Activated CD4-positive, alpha-beta T cell treated with anti-CD3 and anti-CD28 coated beads for 48 hours (primary cell): ENCODE measurements around the gene PLAGL2.
A peak's percentile ranks its signal among the peaks of the same experiment; 100 is the strongest.

Experiments
- DNase-seq: peaks from one replicate; pipeline ENCODE4 v3.0.0-alpha.2; 2020

PLAGL2 gene

DNA sequence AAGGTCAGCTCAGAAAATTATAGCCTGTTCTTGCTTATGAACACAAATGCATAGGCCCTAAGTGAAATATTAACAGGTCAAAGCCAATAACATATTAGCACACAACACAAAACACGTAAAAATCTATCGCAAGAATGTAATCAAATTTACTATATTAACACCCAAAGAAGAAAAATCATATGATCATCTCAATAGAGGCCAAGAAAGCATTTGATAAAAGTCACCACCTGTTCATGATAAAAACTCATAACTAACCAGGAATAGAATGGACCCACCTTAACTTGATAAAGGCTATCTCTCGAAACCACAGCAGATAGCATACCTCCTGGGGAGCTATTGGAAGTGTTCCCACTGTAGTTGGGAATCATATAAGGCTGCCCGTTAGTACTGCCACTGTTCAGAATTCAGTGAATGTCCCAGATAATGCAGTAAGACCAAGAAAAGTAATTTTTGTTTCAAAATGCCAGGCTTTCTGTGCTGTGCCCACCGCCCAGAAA lies 21.8 kb upstream of the PLAGL2 start:
- DNase-seq: no peak

DNA sequence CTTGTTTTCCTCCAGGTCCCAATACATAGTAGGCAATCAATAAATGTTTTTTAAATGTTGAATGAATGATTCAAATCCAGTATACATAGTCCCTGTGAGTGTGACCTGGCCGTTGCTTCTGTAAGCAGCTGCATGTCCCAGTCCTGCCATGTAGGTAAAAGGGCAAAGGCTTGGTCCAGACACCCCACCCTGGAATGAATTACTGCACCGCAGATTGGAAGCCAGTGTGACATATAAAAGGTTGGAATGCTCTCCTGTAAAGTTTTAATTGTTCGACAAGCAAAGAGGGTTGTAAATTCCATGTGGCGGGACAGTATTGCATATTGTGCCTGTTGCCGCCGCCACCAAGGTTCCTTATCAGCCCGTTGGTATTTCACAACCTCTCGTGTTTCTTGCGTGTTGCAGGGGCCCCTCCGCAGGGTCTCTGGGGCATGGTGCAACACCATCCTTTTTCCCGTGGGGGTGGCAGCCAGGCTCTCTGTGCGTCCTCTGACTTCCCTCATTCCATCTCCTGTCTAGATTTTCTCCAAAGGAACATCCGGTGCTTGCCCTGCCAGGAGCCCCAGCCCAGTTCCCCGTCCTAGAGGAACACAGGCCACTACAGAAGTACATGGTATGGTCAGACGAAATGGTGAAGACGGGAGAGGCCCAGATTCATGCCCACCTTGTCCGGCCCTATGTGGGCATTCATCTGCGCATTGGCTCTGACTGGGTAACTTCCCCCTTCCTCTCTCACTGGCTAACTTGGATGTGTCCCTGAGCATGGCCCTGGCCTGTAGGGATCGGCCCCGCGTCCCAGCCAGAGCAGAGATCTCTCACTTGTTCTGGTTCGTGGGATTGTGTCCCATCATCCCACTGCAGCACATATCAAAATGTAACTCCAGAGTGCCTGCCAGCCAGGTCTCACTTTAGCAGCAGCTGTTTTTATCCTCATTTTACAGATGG lies 20.5 kb upstream of the PLAGL2 start:
- no peak for DNase-seq

DNA sequence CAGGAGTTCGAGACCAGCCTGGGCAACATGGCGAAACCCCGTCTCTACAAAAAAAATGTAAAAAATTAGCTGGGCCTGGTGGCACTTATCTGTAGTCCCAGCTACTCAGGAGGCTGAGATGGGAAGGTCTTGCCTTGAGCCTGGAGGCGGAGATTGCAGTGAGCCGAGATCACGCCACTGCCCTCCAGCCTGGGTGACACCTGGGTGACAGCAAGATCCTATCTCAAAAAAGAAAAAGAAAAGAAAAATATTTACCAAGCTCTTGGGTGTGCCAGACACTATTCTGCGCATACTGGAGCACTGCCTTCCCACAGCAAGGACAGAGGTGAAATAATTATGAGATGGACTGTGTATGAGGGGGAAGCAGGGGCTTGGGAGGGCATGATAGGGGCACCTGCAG lies 19.8 kb upstream of the PLAGL2 start:
- DNase-seq: no peak

DNA sequence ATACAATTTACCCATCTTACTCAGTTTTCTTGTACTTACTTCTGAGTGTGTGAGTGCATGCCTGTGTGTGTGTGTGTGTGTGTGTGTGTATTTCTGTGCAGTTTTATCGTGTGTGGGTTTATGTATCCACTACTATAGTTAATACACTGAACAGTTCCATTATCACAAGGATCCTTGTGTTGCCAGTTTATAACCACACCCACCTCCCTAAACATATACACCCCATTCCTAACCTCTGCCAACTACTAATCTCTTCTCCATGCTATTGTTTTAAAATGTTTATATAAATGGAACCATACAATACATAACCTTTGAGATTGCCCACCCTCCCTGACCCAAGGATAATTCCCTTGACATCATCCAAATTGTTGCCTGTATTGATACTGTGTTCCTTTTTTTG lies 18.8 kb upstream of the PLAGL2 start:
- DNase-seq: no peak

DNA sequence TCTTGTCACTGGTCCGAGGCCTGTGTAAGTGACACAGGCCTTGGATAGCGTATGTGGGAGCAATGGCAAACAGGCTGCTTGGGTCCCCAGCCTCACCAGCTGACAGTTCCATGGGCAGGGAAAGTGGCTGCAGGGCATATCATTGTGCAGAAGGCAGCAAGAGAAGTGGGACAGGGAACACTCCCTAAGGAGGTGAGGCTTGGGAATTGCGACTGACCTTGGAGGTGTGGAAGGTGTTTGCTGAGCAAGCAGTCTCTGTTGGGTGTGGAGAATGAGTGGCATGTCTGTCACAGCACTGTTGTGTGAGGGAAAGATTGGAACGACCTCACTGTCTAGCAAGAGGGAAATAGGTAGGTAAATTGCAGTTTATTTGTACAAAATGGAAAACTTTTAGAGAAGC lies 16.9 kb upstream of the PLAGL2 start:
- DNase-seq: no peak

DNA sequence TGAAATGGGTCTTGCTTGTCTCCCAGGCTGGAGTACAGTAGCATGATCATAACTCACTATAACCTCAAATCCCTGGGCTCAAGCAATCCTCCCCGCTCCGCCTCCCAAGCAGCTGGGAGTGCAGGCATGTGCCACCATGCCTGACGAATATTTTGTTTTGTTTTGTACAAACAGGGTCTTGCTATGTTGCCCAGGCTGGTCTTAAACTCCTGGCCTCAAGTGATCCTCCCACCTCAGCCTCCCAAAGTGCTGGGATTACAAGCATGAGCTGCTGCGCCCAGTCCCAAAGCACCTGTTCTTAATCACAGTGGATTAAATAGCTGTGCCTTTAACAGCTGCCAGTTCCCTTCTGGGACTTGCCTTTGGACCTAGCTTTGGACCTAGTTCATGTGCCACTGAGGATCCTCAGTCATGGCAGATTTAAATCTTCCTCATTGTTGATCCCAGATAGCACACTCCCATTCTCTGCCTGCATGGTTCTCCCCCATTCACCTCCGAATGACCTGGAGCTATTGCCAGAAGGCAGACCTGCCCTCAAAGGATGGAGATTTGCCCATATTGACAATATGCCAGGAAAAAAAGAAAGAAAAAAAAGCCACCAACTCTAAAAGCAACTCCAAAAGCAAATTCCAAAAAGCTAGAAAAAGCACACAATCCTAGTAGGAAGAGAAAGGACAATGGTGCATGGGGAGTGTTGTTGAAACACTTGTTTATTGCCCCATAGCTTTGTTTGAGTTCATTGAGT lies 10.8 kb upstream of the PLAGL2 start:
- no peak for DNase-seq

DNA sequence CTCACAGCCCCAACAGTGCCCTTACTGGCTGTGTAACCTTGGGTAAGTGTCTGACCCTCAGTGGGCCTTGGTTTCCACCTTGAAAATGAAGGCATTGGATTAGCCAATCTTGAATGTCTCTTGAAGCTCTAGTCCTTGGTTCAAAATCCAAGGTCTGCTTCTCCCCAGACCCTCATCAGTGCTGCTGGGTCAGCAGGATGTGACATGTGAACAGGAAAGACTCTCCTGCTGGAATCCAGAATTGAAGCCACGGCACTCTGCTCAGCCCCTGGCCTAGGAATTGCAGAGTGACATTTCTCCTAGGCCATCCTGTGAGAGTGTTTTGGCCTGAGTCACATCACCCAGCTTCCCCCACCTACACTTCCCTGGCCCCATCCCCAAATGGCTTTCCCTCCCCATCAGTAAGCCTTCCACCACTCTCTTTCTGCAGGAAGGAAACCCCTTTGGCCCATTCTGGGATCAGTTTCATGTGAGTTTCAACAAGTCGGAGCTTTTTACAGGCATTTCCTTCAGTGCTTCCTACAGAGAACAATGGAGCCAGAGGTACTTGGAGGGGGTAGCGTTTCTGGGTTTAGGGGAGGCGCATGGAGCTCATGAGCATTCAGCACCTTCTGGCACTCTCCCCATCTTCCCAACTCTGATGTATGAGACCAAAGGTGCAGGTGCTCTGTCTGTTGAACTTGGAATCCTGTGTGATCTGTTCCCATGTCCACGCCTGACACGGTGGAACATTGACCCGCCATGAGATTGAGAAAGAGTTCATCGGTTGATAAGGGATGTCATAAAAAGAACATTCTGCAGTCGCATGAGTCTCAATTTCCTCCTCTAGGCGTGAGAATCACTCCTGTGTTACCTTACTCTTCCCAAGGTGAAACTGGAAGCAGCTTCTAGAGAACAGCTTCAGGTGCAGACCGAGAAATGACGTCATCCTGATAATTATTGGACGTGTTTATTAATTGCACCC lies 8.9 kb upstream of the PLAGL2 start:
- no peak for DNase-seq

DNA sequence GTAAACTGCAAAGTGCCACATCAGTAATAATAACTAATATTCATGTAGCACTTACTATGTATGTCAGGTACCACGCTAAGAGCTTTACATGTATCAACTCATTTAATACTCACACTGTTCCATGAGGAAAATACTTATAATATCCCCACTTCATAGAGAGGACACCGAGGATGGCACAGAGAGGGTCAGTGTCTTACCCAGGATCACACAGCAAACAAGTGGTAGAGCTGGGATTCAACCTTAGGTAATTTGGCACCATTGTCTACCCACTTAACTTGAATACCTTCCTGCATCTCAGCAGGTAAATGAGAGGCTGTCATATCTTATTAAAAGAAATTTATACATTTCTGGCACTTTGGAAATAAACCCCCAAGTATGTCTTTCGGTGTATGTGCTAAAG lies 8.2 kb upstream of the PLAGL2 start:
- no peak for DNase-seq

DNA sequence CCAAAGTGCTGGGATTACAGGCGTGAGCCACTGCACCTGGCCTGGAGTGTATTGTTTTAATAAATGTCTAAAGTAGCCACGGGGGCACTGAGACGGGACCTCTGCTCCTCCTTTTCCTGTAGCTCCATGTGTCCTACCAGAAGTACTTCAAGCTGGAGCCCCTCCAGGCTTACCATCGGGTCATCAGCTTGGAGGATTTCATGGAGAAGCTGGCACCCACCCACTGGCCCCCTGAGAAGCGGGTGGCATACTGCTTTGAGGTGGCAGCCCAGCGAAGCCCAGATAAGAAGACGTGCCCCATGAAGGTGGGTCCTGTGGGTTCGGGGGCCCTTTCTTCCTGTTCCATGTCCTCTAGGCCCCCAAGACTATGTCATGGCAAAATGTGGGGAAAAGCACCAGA lies 7.6 kb upstream of the PLAGL2 start:
- DNase-seq: no peak

DNA sequence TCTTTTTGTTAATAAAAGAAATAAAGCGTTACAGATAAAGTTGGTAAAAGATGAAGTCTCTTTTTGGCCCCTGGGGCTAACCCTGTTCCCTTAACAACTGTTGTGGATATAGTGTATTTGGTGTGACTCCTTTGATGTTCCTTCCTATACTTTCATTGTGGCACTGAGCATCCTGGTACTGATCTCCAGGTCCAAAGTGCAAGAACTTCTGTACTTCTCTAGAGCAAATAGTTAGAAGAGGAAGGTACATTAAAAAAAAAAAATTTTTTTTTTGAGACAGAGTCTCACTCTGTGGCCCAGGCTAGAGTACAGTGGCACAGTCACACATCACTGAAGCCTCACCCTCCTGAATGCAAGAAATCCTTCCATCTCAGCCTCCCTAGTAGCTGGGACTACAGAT lies 6.3 kb upstream of the PLAGL2 start:
- no peak for DNase-seq

DNA sequence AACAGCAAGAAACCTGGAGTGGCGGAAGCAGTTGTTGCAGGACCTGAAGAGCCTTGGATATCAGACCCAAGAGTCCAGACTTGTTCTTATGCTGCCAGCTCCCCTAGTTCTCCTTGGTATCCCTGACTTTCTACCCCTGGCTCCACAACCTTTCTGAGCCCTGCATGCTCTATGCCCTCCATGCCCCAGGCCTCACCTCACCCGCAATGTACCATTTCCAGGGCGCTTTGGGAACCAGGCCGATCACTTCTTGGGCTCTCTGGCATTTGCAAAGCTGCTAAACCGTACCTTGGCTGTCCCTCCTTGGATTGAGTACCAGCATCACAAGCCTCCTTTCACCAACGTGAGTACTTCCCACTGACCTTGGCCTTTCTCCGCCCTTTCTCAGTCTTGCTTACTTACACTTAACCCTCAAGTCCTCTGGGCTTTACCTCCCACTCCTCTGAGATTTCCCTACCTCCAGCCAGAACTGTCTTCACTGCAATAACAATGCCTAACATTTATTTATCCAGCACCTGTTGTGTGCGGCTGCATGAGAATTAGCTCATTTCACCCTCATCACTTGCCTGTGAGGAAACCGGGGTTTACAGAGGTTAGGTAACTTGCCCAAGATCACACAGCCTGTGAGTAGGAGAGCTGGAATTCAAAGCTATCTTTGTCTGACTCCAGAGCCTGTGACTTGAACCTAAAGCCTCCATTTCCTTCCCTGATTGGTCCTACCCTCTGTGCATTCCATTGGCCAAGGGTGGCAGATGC lies 2.5 kb upstream of the PLAGL2 start:
- no peak for DNase-seq

DNA sequence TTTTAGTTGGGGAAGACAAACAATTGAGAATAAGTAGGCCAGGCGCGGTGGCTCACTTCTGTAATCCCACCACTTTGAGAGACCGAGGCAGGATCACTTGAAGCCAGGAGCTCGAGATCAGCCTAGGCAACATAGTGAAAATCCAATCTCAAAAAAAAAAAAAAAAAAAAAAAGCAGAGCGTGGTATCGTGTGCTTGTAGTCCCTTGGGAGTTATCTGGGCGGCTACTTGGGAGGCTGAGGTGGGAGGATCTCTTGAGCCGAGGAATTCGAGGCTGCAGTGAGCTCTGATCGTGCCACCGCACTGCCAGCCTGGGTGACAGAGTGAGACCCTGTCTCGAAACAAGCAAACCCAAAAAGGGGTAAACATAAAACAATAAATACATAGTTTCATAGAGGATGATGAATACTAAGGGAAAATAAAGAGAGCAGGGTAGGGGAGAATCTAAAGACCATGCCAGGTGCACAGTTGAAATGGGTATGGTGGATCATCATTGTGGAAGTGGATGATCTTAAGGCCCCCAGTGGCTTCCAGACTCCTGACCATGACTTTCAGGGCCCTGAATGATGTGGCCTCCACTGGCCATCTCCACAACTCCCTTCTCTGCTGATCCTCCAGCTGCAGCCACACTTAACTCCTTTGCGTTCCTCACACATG lies 1.1 kb upstream of the PLAGL2 start:
- DNase-seq: no peak

DNA sequence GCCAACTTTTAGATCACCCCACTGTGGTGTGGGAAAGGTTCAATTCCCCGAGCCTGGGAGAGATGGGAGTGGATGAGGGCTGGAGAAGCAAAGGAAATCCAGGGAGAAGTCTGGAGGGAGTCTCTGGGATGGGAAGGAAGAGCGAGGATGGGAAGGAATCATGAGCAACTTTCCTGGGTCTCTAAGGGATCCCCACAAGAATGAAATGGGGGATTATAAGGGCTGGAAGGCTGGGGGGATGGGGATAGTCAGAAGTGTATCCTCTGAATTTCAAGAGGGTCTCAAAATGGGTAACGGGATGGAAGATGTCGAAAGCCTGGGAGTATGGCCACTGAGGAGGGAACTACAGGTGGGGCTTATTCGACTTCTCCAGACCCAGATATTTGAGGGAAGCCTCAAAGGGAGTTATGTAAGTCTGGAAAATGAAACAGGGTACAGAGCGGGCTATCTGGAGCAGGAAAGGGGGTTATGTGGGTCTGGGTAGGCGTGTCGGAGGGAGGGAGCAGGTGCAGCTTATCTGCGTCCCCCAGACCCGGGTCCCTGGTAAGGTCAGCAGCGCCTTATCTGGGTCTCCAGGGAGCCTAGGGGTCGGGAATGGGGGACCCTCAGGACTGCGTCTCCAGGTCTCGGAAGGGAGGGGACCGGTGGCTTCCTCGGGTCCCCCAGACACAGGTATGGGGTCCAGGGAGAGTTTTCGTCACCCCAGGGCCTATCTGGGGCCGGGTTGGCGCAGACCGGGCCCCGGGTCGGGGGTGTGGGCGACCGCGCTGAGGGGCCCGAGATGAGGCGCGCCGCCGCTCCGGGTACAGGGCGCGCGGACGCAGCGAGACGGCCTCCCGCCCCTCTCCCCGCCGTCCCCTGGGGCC lies 550 bp downstream of the PLAGL2 start:
- peak; percentile 40 for DNase-seq

DNA sequence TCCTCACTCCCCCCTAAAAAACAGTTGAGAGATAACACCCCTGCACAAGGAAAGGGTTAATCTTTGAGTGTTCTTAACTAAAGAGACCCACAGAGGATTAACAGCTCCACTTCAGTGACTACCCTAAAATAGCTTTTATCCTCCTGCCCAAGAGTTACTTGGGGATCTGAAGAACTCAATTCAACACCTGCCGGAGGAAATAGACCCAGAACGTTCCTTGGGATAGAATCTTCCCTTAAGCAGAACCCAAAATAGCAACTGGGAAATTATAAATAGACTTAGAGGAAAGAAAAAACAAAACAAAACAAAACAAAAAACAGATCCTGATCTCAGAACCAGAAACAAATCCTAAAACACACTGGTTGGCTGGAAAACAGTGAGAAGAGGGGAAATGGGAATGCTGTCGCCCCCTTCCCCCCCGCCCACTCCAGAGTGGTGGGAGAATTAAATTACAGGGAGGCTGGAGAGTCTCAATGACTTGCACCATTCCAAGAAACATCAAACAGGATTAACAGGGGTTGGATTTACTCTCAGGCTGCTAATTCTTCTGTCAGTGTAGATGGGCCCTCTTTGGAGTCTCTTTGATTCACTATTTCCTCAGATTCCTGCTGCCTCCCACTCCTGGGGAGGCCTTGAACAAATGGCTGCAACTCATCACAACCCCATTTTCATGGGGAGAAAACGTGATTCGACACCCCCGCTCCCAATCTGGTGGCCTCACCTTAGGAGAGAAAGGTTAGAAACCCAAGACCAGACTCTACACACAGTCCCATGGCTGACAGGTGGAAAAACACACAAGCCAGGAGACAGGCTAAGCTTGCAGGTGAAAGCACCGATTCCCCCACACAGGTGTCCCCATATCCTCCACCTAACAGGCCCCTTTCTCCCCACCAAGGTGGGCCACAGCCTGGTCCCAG lies 1.4 kb downstream of the PLAGL2 start:
- peak; percentile 42 for DNase-seq

DNA sequence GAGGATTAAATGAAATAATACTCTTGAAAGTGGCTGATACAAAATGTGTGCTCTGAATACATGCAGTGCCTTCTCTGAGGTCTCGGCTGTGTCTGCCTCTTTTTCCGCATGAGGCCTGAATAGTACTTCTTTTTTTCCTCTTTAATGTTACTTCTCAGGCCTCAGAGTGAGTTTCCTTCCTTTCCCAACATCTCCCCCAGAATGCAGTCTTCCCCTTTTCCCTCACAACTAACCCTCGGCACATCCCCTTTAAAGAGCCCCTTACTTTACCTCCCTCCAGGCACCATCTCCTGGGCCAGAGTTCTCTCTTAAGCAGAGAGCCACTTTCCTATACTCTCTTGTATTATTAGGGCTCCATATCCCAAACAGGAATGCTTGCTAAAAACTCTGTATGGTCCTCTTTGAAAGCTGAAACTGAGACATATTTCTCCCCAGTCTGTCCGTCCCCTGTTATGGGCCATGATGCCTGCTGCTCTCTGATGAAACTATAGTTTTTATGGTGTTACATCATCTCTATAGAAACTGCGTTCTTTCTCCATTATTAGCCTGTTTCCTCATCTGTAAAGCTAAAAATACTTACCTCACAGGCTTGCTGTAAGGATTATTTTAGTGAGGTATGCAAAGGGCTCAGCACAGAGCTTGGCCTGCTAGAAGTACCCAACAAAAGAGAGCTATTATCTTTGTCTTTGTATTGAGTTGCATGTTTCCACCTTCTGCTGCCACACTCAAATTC lies 2.3 kb downstream of the PLAGL2 start:
- DNase-seq: no peak

DNA sequence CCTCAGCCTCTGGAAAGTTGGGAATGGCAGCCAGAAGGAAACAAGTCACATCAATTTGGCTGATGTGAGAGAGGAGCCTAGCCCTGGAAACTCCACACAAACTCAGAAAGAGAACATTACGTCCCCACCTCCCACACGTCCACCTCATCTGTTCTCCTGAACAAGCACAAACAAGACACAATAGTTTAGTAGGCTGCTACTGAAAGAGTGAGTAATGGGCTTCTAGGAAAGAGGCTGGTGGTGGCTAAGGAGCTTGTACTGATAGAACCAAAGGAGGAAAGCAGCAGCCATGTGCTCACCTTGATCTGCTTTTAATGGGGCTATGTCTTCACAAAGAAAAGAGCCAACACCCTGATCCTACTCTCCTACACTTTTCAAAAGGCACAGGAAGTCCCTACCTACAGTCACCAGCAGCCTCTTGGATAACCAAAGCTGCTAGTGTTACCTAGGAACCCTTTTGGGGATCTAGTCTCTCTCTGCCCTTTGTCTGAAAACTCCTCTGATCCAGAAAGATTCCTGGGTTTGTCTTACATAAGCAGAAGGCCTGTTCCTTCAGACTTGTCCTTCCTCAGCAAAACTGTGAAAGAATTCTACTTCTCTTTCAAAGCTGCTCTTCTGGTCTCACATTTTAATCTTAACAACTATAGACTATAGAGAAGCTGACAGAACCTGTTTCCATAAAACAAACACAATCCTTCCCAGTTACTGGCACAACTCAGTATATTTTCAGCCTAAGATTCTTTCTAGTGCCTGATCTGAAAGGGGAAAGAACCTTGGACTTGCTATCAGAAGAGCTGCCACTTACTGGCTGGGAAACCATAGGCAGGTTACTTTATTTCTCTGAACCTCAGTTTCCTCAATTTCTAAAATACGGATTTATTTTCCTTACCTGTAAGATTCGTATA lies 3.1 kb downstream of the PLAGL2 start:
- peak; percentile 87 for DNase-seq
